NT2/D1 (cell line): ENCODE data around the gene CDH3.
A peak's percentile ranks its signal among the peaks of the same experiment; 100 is the strongest.

ENCODE experiments used
- DNase-seq: peaks from one replicate; pipeline ENCODE4 v3.0.0-alpha.2; 2011; ENCODE audit warnings: low read depth, low spot score
- H3K27me3 ChIP-seq: 2 replicates; pipeline ENCODE4 v1.6.0; 2011; ENCODE audit warnings: mild to moderate bottlenecking; ENCODE audit not compliant: insufficient read length, insufficient read depth
- H3K36me3 ChIP-seq: 2 replicates; pipeline ENCODE4 v1.6.1; 2011; ENCODE audit warnings: mild to moderate bottlenecking, low read length, mixed read lengths; ENCODE audit not compliant: insufficient read depth, insufficient read length
- H3K4me1 ChIP-seq: 2 replicates; pipeline ENCODE4 v1.5.1; 2011; ENCODE audit not compliant: insufficient read depth, insufficient read length
- H3K4me3 ChIP-seq: 2 replicates; pipeline ENCODE4 v1.5.1; 2011; ENCODE audit warnings: low read depth; ENCODE audit not compliant: insufficient read length
- H3K9ac ChIP-seq: 2 replicates; pipeline ENCODE4 v1.6.0; 2011; ENCODE audit warnings: low read depth; ENCODE audit not compliant: insufficient read length
- H3K9me3 ChIP-seq: 2 replicates; pipeline ENCODE4 v1.5.1; 2011; ENCODE audit warnings: mild to moderate bottlenecking, low read length; ENCODE audit not compliant: insufficient read depth
- SUZ12 ChIP-seq: IDR thresholded peaks from 2 replicates; pipeline ENCODE4 v1.6.1; 2011; ENCODE audit not compliant: insufficient read length, insufficient read depth; ENCODE audit errors: extremely low read depth
- YY1 ChIP-seq: IDR thresholded peaks from 2 replicates; pipeline ENCODE4 v1.6.1; 2011; ENCODE audit not compliant: insufficient read length, insufficient read depth
- ZNF274 ChIP-seq: IDR thresholded peaks from 2 replicates; pipeline ENCODE4 v1.6.1; 2011; ENCODE audit warnings: mild to moderate bottlenecking, low read depth, low read length

Gene CDH3

GRCh38 chr16:68686905-68687304 lies 41.8 kb downstream of the CDH3 start:
- no peak for TF ChIP-seq YY1
- TF ChIP-seq ZNF274: no peak
- no peak for TF ChIP-seq SUZ12
- H3K9ac ChIP-seq: no peak overlapping the region

GRCh38 chr16:68689921-68690320 lies 44.8 kb downstream of the CDH3 start:
- DNase-seq: no peak
- Histone ChIP-seq H3K9ac (no peak overlapping the region), H3K27me3 (no peaks in the 10 kb centered on the region), H3K4me1 (no peaks in the 10 kb centered on the region), H3K9me3 (no peaks in the 10 kb centered on the region), H3K36me3 (peaks cover 63% of the 10 kb centered on the region), H3K4me3 (no peak overlapping the region)
- TF ChIP-seq YY1: no peak
- TF ChIP-seq ZNF274: no peak

More at GRCh38 chr16:68686905-68687304, 41.8 kb downstream of the CDH3 start:
- Histone ChIP-seq H3K27me3 (no peaks in the 10 kb centered on the region), H3K36me3 (peaks cover 60% of the 10 kb centered on the region), H3K9me3 (no peaks in the 10 kb centered on the region), H3K4me1 (no peaks in the 10 kb centered on the region), H3K4me3 (no peak overlapping the region)
- DNase-seq: no peak

DNA sequence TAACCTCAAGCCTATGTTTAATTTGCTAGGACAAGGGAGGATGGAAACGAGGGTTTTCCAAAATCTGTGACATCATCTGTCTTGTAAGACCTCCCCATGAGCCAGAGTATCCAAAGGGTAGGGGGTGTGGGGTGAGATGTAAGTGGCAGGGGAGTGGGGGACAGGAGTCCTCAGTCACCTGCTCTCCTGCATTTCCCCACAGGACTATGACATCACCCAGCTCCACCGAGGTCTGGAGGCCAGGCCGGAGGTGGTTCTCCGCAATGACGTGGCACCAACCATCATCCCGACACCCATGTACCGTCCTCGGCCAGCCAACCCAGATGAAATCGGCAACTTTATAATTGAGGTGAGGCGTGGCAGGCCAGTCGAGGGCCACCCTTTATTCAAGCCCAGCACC lies 50.5 kb downstream of the CDH3 start:
- Histone ChIP-seq H3K27me3 (no peaks in the 10 kb centered on the region), H3K4me1 (no peaks in the 10 kb centered on the region), H3K4me3 (no peak overlapping the region), H3K9ac (no peak overlapping the region), H3K9me3 (no peaks in the 10 kb centered on the region), H3K36me3 (peaks cover 53% of the 10 kb centered on the region)
- DNase-seq: no peak
- TF ChIP-seq YY1 (no peak), ZNF274 (no peak), SUZ12 (no peak)

DNA sequence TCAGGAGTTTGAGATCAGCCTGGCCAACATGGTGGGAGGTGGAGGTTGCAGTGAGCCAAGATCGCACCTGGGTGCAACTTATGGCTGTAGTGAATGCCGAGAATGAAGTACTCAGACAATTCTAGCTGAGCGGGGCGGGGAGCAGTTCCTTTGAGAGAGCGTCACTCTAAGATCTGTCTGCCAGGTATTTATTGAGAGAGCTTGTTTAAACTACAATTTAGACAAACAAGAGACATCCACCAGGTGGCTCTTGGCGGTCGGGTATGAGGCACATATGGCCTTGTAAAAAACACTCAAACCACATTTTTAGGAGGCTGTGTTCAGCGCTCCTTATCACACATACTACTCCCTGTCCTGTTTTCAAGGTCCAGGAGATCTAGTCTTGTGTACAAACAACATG lies 51.4 kb downstream of the CDH3 start:
- Histone ChIP-seq H3K9ac (no peak overlapping the region), H3K9me3 (no peaks in the 10 kb centered on the region), H3K4me1 (no peaks in the 10 kb centered on the region), H3K4me3 (no peak overlapping the region), H3K27me3 (no peaks in the 10 kb centered on the region), H3K36me3 (peaks cover 52% of the 10 kb centered on the region)
- TF ChIP-seq YY1: no peak
- TF ChIP-seq ZNF274: no peak
- TF ChIP-seq SUZ12: no peak
- DNase-seq: no peak

DNA sequence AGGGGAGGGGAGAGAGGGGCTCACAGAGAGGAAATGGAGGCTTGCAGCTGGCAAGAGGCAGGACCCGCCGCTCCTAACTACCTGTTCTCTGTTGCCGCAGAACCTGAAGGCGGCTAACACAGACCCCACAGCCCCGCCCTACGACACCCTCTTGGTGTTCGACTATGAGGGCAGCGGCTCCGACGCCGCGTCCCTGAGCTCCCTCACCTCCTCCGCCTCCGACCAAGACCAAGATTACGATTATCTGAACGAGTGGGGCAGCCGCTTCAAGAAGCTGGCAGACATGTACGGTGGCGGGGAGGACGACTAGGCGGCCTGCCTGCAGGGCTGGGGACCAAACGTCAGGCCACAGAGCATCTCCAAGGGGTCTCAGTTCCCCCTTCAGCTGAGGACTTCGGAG lies 53.0 kb downstream of the CDH3 start:
- no peak for TF ChIP-seq YY1
- TF ChIP-seq ZNF274: no peak
- no peak for TF ChIP-seq SUZ12
- Histone ChIP-seq H3K4me1 (no peaks in the 10 kb centered on the region), H3K27me3 (no peaks in the 10 kb centered on the region), H3K9ac (peak overlapping the region; percentile 50), H3K4me3 (no peak overlapping the region), H3K9me3 (no peaks in the 10 kb centered on the region), H3K36me3 (peaks cover 37% of the 10 kb centered on the region)
- no peak for DNase-seq

DNA sequence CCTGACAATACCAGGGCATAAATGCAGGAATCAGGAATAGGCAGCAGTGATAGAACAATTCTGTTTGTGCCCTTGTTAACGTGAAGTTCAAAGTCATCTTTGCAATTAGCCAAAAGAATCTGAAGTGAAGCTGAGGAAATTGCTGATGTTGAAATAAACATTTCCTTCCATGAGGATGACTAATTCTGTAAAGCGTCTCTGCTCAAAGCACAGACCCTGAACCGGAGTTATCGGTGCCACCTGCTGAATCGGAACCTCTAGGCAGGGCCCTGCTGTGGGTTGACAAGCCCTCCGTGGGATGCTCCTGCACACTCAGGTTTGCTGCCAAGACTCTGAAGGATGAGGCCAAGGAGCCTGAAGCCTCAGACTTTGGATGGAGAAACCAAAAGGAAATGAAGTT lies 55.0 kb downstream of the CDH3 start:
- Histone ChIP-seq H3K27me3 (no peaks in the 10 kb centered on the region), H3K4me3 (no peak overlapping the region), H3K36me3 (peaks cover 22% of the 10 kb centered on the region), H3K9me3 (no peaks in the 10 kb centered on the region), H3K4me1 (no peaks in the 10 kb centered on the region), H3K9ac (no peak overlapping the region)
- DNase-seq: no peak
- TF ChIP-seq ZNF274 (no peak), SUZ12 (no peak), YY1 (no peak)

DNA sequence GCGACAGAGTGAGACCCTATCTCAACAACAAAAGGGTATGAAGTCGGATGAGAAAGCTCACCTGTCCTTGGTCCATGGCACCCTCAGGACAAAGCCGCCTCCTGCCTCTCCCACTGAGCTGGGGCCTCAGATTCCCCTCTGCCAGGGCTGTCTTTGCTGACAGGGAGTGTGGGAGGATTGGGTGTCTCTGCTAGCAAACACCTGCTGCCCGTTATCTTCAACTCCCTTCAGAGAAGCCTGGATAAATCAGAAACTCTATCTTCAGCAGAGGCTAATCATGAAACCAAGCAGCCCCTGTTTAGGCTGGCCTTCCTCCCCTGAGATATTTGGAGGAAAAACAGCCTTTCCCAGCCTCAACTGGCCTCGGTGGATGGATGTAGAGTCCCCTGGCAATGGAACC lies 55.7 kb downstream of the CDH3 start:
- no peak for DNase-seq

More for the DNA sequence above, 55.7 kb downstream of the CDH3 start:
- Histone ChIP-seq H3K27me3 (no peaks in the 10 kb centered on the region), H3K9ac (no peak overlapping the region), H3K36me3 (peaks cover 15% of the 10 kb centered on the region), H3K9me3 (no peaks in the 10 kb centered on the region), H3K4me3 (no peak overlapping the region), H3K4me1 (no peaks in the 10 kb centered on the region)
- TF ChIP-seq ZNF274 (no peak), YY1 (no peak)
